BJ (cell line): ENCODE results near the gene CXorf65. TPM values are rescaled to one million over a fixed set of nuclear protein-coding genes. Genes with fewer than 3 reads are reported as not detected.

Source experiments
- CTCF ChIA-PET: fragments of 350-600 bp; formaldehyde crosslinking; extraction: SDS; loops from one replicate; lab custom pipeline; 2021; ENCODE audit warnings: antibody characterized with exemption, inconsistent platforms; lab: Yijun Ruan, JAX
- POLR2A ChIA-PET: fragments of 300-600 bp; sonication (Branson Sonifier 250); formaldehyde crosslinking; extraction: SDS; loops from one replicate; lab custom pipeline; 2021; ENCODE audit warnings: antibody characterized with exemption; lab: Charles Lee
- DNase-seq: peaks from one replicate; pipeline ENCODE4 v3.0.0-alpha.2; 2011; ENCODE audit warnings: low read depth
- H3K27me3 ChIP-seq: 2 replicates; pipeline ENCODE4 v1.6.0; 2011; ENCODE audit warnings: low read length; ENCODE audit not compliant: control insufficient read depth, insufficient read depth
- H3K36me3 ChIP-seq: 2 replicates; pipeline ENCODE4 v1.5.1; 2011; ENCODE audit warnings: low read length; ENCODE audit not compliant: control insufficient read depth, insufficient read depth
- H3K4me3 ChIP-seq: 2 replicates; pipeline ENCODE4 v1.5.1; 2011; ENCODE audit warnings: low read depth, mild to moderate bottlenecking, control low read depth, low read length
- CTCF ChIP-seq: IDR thresholded peaks from 2 replicates; pipeline ENCODE4 v1.5.1; 2011; ENCODE audit warnings: low read depth, mild to moderate bottlenecking, control low read depth, inconsistent platforms, low read length, moderate library complexity; ENCODE audit not compliant: insufficient read depth
- polyA plus RNA-seq: library from polyadenylated mRNA; depleted of rRNA; stranded (reverse); fragments of >200 nt; gene quantifications from 2 replicates; pipeline ENCODE4 v1.2.3, GENCODE V29; 2011

CXorf65 gene
- polyA plus RNA-seq, 1 experiment = not detected

GRCh38 chrX:71100581-71101505 is 5.7 kb downstream of the CXorf65 start:
- ChIA-PET CTCF (interaction anchor here (0.6 to 1.7 kb wide), 2 partner anchors 10 to 28 kb away, joined by 3 to 5 read pairs; no protein-coding TSS in a partner anchor), POLR2A (no interaction called here)
- DNase-seq = no peak

GRCh38 chrX:71099736-71100135 is 6.8 kb downstream of the CXorf65 start:
- DNase-seq = no peak
- Histone ChIP-seq H3K36me3 (no peaks in the 10 kb centered on the region), H3K4me3 (no peak overlapping the region), H3K27me3 (no peaks in the 10 kb centered on the region; the same call in 1 of the 2 replicates)
- POLR2A ChIA-PET = no interaction called here
- CTCF ChIA-PET = interaction anchor here (1.1 to 1.4 kb wide), 2 partner anchors 10 to 29 kb away, joined by 4 to 5 read pairs; no protein-coding TSS in a partner anchor
- no peak for TF ChIP-seq CTCF

More at GRCh38 chrX:71100581-71101505, 5.7 kb downstream of the CXorf65 start:
- no peaks in the 10 kb centered on the region for H3K36me3 ChIP-seq
- no peak overlapping the region for H3K4me3 ChIP-seq
- no peak for TF ChIP-seq CTCF
- no peaks in the 10 kb centered on the region; the same call in 1 of the 2 replicates for H3K27me3 ChIP-seq

GRCh38 chrX:71098951-71099506 is 7.5 kb downstream of the CXorf65 start:
- DNase-seq = no peak
- no peak overlapping the region for H3K4me3 ChIP-seq
- ChIA-PET POLR2A (no interaction called here), CTCF (interaction anchor here (1.1 to 1.4 kb wide), 2 partner anchors 11 to 30 kb away, joined by 4 to 5 read pairs; no protein-coding TSS in a partner anchor)
- H3K36me3 ChIP-seq = no peaks in the 10 kb centered on the region
- H3K27me3 ChIP-seq = no peaks in the 10 kb centered on the region; the same call in 1 of the 2 replicates
- no peak for TF ChIP-seq CTCF

- no peaks in the 10 kb centered on the region; the same call in 1 of the 2 replicates for H3K27me3 ChIP-seq
- TF ChIP-seq CTCF = peak; percentile 57
- POLR2A ChIA-PET = no interaction called here
- CTCF ChIA-PET = interaction anchor here (1.2 kb wide), 1 partner anchor 20 kb away, joined by 3 read pairs; the partner anchor contains the start of gene MED12
- no peak overlapping the region for H3K4me3 ChIP-seq
- no peak for DNase-seq
- H3K36me3 ChIP-seq = no peaks in the 10 kb centered on the region
Observed at GRCh38 chrX:71098302-71098701, 8.2 kb downstream of the CXorf65 start.

GRCh38 chrX:71096760-71097032 is 9.8 kb downstream of the CXorf65 start:
- H3K36me3 ChIP-seq = no peaks in the 10 kb centered on the region
- ChIA-PET POLR2A (no interaction called here), CTCF (no interaction called here)
- no peak for TF ChIP-seq CTCF
- H3K4me3 ChIP-seq = peak overlapping the region; percentile 66
- no peak for DNase-seq
- H3K27me3 ChIP-seq = no peaks in the 10 kb centered on the region; the same call in 1 of the 2 replicates
